Measurements from ENCODE around the gene CATSPER1.

CATSPER1 gene

DNA sequence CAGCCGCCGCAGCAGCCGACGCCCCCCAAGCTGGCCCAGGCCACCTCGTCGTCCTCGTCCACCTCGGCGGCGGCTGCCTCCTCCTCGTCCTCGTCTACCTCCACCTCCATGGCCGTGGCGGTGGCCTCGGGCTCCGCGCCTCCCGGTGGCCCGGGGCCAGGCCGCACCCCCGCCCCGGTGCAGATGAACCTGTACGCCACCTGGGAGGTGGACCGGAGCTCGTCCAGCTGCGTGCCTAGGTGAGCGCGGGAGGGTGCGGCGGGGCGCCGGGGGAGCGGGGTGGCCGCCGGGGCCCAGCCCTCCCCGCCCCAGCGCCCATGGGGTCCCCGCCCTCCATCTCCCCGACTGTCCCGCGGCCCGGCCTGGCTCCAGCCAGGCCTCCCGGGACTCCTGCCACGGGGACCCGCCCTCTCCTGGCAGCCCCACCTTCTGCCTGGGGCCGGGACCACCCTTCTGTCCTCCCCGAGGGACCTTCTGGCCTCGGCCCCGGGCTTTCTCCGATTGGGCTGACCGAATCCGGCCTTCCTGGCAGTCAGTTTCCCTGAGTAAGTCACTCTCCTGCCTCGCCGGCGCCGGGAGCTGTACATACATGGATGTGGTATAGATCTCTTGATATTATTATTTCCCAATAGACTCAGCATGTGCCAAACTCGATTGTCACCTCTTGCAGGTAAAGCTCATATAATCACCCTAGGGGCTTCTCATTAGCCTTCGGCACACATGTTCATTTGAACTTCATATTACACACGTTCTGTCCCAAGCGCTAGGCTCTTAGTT, 44.5 kb upstream of the CATSPER1 start:
- no peak for DNase-seq (ENCODE audit: extremely low spot score)
- ChIA-PET CTCF (interaction anchor here (0.8 to 8.7 kb wide), 10 partner anchors 8 to 69 kb away, joined by 3 to 143 read pairs (median 24); partner anchors contain the start of gene SF3B2), POLR2A (interaction anchor here (0.6 to 1.3 kb wide), 2 partner anchors 14 to 35 kb away, joined by 3 to 4 read pairs; no protein-coding TSS in a partner anchor)
- TF ChIP-seq, protein P1, sequence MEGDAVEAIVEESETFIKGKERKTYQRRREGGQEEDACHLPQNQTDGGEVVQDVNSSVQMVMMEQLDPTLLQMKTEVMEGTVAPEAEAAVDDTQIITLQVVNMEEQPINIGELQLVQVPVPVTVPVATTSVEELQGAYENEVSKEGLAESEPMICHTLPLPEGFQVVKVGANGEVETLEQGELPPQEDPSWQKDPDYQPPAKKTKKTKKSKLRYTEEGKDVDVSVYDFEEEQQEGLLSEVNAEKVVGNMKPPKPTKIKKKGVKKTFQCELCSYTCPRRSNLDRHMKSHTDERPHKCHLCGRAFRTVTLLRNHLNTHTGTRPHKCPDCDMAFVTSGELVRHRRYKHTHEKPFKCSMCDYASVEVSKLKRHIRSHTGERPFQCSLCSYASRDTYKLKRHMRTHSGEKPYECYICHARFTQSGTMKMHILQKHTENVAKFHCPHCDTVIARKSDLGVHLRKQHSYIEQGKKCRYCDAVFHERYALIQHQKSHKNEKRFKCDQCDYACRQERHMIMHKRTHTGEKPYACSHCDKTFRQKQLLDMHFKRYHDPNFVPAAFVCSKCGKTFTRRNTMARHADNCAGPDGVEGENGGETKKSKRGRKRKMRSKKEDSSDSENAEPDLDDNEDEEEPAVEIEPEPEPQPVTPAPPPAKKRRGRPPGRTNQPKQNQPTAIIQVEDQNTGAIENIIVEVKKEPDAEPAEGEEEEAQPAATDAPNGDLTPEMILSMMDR (IDR thresholded peaks at IDR 0.05; ENCODE audit: control extremely low read depth, extremely low read depth, low read depth, missing control alignments): no peak

DNA sequence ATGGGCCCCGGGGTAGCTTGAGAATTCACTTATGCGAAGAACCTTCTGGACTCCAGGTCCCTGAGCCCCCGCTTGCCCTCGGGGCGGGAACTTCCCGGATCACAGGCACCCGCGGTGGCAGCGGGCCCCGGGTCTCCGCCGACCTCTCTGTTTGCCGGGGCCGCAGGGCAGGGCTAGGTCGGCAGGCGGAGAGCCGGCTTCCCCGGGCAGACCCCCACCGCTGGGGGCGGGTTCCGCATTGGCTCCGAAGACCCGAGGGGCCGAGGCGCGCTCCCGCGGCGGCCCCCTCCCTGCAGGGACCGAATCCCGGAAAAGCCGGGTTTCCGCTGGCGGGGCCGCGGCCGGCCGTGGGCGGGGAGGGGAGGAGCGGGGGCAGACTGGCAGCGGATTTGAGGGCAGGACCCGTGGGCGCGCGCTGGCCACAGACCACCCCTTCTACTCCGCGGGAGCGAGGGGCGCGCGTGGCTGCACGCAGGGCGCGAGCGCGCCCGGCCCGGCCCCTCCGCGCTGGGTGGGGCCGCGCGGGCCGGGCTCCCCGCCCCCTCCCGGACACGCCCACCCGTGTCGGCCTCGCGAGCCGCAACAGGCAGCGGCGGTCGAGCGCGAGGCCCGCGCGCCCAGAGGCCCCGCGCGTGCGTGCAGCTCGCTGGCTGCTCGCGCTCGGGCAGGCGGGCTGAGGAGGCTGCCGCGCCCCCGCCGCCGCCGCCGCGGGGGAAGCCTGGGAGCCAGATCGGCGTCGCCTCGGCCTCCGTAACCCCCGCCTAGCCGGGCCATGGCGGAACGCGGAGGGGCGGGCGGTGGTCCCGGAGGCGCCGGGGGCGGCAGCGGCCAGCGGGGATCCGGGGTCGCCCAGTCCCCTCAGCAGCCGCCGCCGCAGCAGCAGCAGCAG, 43.7 kb upstream of the CATSPER1 start, which contains the start of gene PACS1:
TSS of gene PACS1 (plus strand) at position 558 of the 889 bp plus-strand sequence. CDS start at position 773, 215 bp downstream.
- DNase-seq (ENCODE audit: extremely low spot score): peak; percentile 90
- TF ChIP-seq, protein P1 (IDR thresholded peaks at IDR 0.05; ENCODE audit: control extremely low read depth, extremely low read depth, low read depth, missing control alignments): no peak
- ChIA-PET CTCF (interaction anchor here (0.6 to 8.7 kb wide), 18 partner anchors 9 to 185 kb away, joined by 3 to 143 read pairs (median 6); partner anchors contain the start of genes CATSPER1 and SF3B2), POLR2A (interaction anchor here (0.6 to 1.4 kb wide), 4 partner anchors 10 to 35 kb away, joined by 3 to 4 read pairs (median 3); no protein-coding TSS in a partner anchor)

DNA sequence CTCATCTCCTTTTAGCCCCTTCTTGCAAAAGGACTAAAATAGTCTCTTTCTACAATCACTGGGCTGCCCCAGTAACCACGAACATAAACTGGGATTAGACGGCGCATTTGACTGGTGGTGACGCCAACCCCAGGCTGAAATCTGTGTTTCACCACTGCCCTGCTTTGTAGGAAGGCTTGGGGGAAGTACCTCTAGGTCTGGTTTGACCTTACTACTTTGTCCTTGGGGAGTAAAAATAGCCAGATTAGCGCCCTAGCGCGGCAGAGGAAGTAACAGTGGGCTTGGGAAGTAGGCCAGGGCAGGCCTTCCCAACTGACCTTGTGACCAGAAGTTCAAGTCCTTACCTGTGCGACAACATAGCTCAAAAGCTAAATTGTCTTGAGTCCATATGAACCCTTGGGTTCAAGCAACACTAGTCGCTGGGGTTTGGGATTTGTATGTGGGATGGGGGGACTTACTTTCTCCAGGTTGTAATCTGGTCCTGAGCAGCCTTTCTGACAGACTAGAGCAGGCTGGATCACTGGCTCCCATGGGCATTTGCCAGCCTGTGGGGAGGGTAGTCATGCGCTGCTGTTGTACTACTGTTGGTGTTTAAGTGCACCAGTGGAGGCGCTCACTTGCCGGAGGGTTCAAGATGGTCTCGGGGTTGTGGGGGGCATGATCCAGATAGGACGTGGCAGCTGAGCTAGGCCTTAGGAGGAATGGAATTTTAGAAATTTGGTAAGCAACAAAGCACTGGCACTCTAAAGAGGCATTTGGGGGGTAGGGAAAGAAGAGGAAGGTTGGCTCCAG, 42.8 kb upstream of the CATSPER1 start:
- TF ChIP-seq, protein P1 (IDR thresholded peaks at IDR 0.05; ENCODE audit: control extremely low read depth, extremely low read depth, low read depth, missing control alignments): peak; percentile 16
- CTCF ChIA-PET: interaction anchor here (0.6 to 8.7 kb wide), 29 partner anchors 10 to 217 kb away, joined by 3 to 143 read pairs (median 5); partner anchors contain the start of genes CATSPER1, CCDC85B, FIBP and SF3B2
- POLR2A ChIA-PET: interaction anchor here (0.9 to 1.4 kb wide), 3 partner anchors 9 to 16 kb away, joined by 3 read pairs; no protein-coding TSS in a partner anchor
- DNase-seq (ENCODE audit: extremely low spot score): peak; percentile 64

DNA sequence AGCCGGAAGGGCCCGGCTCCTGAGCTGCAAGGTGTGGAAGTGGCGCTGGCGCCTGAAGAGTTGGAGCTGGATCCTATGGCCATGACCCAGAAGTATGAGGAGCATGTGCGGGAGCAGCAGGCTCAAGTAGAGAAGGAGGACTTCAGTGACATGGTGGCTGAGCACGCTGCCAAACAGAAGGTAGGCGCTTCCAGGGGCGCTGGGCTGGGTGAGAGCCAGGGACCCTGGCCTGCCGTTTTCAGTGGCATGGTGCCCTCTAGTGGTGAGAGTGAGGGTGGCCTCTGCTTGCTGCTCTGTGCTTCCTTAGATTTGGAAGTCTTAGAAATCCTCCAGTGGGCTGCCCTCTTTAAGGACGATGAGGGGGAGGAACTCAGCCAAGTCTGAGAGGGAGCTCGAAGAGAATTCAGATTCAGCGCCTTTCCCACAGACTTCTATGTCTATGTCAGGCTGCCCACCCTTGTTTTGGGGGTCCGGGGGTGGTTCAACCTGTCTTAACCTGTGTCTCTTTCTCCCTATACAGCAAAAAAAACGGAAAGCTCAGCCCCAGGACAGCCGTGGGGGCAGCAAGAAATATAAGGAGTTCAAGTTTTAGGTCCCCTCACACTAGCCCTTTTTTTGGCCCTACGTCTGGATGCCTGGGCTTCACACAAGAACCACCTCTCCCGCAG, 42.0 kb upstream of the CATSPER1 start:
- CTCF ChIA-PET: interaction anchor here (0.7 to 8.7 kb wide), 34 partner anchors 9 to 447 kb away, joined by 3 to 143 read pairs (median 4); partner anchors contain the start of genes CATSPER1, CCDC85B, FIBP and SF3B2
- POLR2A ChIA-PET: interaction anchor here (0.9 to 1.1 kb wide), 3 partner anchors 13 to 16 kb away, joined by 3 to 4 read pairs (median 3); no protein-coding TSS in a partner anchor
- DNase-seq (ENCODE audit: extremely low spot score): peak; percentile 70
- TF ChIP-seq, protein P1 (IDR thresholded peaks at IDR 0.05; ENCODE audit: control extremely low read depth, extremely low read depth, low read depth, missing control alignments): peak; percentile 75

DNA sequence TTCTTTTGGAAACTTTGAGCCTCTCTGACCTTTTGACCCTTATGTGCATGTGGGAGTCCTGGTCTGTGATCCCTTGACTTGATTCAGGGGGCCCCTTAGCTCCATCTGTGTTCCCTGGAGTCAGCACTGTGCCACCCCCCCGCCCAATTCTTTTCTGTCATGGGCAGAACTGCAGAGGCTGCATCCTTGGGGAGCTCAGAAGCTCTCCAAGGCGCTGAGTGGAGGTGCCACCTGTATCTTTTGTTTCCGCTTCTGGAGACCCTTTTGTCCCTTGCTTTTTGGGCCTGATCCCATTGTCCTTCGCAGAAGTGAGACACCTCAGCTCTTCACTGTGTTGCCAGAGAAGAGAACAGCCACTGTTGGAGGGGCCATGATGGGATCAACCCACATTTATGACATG, 41.4 kb upstream of the CATSPER1 start:
- DNase-seq (ENCODE audit: extremely low spot score): no peak
- CTCF ChIA-PET: interaction anchor here (0.6 to 8.7 kb wide), 24 partner anchors 9 to 446 kb away, joined by 3 to 143 read pairs (median 4); partner anchors contain the start of genes CATSPER1, CCDC85B, FIBP and SF3B2
- POLR2A ChIA-PET: interaction anchor here (0.9 to 1.3 kb wide), 2 partner anchors 13 to 15 kb away, joined by 4 read pairs; partner anchors contain the start of gene SF3B2

More for the DNA sequence above, 41.4 kb upstream of the CATSPER1 start:
- TF ChIP-seq, protein P1 (IDR thresholded peaks at IDR 0.05; ENCODE audit: control extremely low read depth, extremely low read depth, low read depth, missing control alignments): no peak

Data from GM10248 (cell line).